GM18499 (cell line): ENCODE data around the gene KLF15.

Source experiments
- ATAC-seq: cut with Tn5 transposase; IDR thresholded peaks from one replicate; pipeline ENCODE4 v1.9.1; 2021; ENCODE audit warnings: moderate number of reproducible peaks; ENCODE audit not compliant: insufficient read depth, unreplicated experiment

KLF15 gene

DNA sequence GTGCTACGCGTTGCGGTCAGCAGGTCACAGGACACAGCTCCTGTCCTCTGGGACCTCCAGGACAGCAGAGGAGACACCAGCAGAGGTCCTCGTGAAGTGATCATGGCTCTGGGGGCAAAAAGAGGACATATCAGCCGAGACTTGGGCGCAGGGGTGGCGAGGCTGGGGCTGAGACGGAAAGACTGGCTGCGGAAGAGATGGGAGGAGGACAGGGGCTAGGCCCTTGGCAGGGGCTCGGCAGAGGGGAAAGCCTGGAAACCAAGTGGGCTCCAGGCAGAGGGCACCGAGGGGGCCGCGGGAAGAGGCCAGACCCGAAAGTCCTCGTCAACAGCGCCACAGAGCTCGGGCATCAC, 32.6 kb upstream of the KLF15 start:
- ATAC-seq: no peak

DNA sequence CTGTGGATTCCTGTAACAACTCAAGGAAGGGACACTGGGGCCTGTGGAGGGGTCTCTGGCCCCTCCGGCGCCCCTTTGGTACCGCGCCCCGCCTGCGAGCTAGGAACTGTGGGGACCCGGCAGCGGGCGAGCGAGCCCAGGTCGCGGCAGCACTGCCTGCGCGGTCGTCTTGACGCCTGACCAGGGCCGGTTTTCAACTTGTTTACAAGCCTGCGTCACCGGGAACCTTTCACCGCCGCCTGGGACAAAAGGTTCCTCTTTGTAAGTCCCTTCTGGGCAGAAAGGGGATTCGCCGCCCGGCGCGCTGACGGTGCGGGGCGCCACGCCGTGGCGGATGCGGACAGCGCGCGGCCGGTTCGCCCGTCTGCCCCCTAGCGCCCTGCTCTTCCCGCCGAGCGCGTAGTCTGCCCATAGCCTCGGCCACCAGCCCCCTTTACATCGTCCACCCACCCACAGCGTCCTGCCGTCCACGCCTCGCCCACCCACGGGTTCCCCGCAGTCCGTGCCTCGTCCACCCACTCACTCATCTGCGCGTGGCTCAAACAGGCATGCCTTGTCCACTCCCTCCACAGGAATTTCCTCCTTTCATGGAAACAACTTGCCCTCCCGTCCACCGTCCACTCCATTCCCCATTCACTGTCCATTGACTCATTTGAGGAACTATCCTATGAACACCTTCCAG, 32.0 kb upstream of the KLF15 start:
- ATAC-seq: no peak

DNA sequence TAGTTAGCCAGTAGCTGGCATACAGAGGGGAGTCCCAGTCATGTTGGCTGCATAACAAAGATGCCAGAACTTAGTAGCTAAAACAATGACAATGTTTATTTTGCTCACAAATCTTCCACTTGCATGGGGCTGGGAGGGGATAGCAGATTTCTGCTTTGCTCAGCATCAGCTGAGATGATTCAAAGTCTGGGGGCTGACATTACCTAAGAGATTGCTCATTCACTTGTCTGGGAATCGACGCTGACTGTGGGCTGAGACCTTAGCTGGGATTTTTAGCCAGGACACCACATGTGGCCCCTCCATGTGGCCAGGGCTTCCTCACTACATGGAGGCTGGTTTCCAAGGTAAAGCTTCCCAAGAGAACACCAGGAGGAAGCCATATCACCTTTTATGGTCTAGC, 24.8 kb upstream of the KLF15 start:
- no peak for ATAC-seq

DNA sequence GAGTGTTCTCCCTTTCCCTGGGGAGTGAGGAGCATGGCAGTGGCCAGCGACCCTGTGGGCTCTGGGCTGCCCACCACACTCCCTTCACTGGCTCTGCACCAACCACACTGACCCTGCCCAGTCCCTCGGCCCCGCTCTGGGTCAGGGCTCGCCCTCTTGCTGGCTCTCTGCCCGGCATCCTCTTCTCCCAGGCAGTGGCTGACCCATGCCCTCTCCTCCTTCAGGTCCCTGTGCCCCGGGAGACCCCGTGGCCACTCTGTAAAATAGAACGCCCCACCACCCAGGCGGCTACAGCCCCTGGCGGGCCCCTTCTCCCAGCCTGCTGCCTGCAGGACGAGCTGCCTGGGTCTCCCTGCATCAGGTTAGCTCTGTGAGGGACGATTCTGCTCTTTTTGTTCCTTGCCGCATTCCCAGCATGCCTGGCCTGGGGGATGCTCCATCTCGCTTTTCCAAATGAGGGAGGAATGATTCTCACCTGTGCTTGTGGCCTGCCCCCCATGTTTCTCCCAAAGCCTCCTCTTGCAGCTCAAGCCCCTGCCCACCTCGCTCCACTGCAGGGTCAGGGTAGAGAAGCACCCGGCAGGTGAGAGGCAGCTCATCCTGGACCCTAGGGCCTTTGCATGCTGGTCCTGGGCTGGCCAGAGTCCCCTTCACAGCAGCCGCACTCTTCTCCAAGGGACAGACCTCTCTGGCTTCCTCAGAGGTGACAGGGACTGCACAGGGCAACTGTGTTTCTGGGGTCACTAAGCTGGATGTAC, 23.0 kb upstream of the KLF15 start:
- no peak for ATAC-seq

DNA sequence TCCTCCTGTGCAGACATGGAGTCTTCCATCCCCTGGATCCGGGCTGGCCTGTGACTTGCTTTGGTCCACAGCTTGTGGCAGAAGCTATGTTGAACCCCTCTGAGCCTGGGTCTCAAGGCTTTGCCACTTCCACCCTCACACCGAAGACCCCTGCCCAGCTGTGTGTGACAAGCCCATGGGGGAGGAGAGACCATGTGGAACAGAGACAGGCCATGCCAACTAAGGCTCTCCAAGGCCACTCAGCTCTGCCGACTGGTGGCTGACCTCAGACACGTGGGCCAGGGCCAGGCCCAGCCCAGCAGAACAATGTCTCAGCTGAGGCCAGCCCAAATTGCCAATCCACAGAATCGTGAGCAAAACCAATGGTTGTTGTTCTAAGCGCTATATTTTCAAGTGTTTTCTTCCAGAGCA, 21.1 kb upstream of the KLF15 start:
- ATAC-seq: no peak

DNA sequence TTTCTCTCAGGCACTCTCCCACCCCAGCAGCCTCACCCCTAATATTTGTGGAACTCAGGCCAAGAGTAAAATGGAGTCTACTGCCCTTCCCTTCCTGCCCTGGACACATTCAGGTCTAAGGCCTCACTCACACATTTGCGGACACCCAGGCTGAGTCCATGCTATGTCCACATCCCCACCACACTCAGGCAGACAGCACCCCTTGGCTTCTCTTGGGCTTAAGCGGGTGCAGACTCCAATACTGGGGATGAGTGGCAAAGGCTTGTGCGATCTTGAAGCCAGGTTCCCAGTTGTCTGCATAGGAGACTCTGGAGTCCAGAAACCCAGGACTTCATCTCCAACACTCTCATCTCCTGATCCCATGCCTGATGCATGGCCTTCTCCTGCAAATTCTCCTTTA, 20.0 kb upstream of the KLF15 start:
- ATAC-seq: no peak

DNA sequence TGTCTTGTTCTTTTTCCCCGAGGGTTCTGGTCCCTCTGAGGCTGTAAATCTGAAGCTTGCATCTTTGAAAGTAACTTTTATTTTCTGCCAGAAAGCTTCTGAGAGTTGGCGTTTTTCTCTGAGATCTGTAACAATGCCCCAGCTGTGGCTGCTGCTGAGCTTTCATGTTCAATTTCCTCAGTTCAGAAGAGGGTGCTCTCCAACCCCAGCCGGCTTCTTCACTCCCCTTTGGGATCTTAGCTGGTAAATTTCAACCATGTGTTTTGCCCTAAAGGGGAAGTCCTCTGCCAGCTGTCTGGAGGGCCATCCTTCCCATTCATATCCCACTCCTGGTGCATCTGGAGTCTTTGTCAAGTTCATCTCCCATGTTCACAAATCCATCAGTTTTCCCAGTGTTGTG, 19.2 kb upstream of the KLF15 start:
- no peak for ATAC-seq

DNA sequence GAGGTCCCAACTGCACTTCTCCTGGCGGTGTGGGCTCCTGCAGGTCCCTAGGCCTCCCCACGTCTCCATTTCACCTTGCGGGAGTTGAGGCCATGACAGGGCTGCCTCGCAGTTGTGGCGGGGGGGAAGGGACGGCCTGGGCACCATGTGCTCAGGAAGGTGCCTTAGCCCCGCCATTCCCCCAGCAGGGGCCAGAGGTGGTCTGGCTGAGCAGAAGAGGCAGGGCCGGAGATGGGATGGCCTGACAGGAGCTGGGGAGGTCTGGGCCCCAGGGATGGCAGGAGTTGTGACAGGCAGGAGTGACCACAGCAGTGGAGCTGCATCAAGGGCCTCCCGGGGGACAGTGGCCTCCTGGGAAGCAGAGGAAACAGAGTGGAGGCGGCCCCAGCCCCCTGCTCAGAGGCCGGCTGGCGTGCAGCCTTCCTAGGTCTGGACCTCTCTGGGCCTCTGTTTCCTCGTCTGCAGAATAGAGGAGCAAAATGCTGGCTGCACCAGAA, 18.7 kb upstream of the KLF15 start:
- ATAC-seq: no peak

DNA sequence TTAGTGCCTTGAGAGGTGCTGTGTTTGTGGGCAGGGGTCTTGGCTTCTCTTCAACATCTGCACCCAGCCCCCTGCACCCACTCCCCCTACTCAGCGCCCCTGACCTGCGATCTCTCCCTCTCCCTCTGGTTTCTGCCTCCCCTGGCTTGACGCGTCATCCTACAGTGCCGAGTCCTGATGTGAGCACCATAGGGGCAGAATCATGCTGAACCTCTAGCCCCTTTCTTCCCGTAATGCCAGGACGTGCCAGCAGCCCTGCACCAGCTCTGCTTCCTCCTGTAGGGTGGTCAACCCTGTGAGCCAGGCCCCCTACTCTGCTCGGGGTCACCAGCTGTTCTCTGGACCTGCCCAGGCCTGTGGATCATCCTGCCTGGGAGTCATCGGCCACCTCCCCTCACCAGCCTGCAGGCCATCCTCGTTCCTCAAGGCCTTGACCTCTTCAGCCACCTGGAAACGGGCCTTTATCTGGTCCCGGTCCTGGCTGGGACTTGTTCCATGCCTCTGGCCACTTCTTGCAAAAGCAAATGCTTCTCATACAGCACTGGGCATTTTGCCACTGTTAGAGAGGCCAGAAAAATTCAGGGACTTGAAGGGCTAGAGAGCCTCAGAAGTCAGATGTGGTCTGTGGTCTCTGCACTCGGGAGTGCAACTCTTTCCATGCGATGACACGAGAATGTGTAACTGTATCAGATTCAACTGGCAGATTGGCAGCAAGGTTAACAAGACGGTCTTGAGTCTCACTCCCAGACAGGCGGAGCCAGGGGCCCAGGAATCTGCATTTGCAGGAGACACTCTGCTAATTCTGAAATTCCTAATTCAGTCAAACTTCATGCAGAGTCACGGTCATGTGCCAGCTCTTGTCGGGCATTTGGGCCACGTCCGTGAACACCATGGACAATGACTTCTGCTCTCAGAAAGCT, 16.7 kb upstream of the KLF15 start:
- ATAC-seq: no peak

DNA sequence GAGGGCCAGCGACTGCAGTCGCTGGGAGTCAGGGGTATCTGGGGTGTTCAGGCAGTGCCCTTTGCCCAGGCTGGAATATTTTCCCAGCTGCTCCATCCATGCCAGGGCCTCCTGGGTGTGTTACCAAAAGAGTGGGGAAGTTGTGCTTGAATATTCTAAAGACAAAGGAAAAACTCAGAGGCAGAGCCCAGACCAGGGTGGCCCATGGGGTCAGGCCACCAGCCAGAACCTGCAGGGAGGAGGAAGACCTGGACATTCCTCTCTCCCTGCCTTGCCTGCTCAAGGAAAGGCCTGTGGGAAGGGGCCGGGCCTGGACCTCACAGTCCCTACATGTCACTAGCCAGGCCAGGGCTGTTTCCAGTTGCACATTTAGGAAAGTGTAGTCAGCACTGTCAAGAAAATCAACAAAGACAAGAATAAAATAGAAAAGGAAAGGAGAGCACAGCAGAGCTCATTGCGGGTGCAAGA, 16.0 kb upstream of the KLF15 start:
- ATAC-seq: no peak

DNA sequence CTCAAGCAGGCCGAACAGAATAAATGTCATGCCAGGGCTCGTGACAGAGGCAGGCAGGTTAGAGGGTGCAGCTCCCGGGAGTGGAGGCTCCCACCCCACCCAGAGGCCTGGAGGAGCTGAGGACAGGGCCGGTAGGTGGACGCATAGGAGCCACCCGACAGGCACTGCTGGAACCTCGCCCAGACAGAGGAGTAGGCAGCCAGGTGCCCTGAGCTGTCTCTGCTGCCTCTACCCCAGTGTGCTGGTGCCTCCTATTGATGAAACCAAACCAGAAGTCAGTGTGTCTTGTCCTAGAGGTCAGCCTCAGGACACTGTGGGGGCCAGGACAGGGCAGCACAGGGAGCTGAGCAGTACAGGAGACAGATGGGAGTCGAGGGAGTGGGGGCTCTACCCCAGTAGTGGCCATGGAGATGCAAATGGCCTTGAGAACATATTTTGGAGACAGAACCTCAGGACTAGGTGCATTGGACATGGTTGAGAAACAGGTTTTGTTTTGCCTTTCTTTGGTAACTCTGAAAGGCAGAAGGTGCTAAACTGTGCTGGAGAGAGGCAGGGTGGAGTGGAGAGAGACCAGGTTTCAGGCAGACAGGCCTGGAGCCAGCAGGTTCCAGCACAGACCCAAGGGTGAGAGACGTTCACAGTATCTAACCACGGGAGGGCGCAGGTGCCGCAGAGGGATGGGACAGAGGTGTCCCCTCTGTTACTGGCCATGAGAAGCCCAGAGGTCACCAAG, 15.4 kb upstream of the KLF15 start:
- no peak for ATAC-seq

DNA sequence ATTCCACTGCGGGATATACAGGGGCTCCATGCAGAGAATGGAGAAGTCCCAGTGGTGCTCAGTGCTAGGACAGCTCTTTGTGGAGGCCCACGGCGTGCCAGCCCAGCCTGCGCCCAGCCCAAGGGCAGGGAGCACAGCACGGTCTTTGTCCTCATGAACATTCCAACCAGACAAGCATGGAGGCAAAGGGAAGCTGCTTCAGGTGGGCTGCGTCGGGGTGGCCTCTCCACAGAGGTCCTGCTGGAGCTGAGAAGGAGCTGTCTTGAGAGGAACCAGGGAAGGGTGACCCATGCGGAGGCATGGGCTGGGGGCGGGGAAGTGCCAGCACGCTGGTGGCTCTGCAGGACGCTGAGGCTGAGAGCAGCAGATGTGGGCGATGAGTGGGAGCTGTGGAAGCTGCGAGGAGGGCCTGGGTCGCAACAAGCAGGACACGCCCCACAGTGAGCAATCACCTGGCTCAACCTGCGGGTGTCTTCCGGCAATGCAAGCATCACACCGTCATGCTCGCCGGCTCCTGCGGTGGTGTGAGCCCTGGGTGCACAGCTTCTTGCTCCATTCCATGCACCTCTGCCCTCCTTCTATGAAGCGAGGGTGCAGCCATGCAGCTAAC, 14.0 kb upstream of the KLF15 start:
- ATAC-seq: no peak

DNA sequence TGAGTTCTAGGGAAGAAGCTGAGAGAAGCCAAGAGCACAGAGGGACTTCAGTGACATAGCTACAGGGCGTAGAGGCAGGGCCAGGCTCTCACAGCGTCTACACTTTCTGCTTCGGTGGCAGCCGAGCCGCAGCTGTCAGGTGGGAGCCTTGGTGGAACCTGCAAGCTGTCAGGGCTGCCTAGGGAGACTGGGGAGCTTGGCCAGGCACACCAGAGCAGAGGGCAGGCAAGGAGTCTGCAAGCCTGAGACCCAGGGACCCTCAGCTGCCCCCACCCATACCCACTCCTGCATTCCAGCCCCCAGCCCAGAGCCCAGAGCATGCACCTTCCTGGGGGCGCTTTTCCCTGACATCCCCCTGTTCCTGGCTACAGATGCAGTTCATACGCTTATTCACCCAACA, 13.4 kb upstream of the KLF15 start:
- no peak for ATAC-seq

DNA sequence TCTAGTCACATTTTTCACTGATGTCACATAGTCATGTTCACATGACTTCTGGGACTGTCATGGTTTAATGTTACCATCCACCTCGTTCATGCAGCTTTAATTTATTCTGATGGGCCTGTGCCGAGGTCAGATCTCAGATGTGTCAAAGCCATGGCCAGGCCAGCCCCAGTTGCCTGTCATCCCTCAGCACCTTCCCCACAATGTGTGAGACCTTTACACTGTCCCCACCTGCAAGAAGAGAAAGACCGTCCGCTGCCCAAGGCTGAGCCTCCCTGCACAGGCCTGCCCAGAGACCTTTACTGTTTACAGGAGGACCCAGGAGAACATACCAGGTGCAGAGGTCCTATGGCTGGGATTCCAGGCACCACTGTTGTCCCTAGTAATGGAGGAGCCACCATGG, 12.8 kb upstream of the KLF15 start:
- ATAC-seq: no peak

DNA sequence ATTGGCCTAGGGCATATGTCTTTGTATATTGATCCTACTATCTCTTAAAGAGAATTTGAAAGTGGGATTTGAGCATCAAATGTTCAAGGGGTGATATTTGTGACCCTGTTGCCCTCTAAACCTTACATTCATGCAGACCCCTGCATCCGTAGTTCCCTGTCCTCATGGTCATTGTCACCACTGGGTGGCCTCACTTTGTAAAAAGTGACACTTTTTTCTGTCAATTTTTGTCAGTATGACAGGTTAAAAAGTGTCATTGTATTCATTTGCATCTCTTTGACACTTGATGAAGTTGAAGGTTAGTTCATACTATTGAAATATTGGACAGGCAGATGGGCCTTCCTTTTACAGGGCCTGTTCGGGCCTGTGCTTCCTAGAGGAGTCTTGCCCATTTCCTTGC, 12.3 kb upstream of the KLF15 start:
- no peak for ATAC-seq

DNA sequence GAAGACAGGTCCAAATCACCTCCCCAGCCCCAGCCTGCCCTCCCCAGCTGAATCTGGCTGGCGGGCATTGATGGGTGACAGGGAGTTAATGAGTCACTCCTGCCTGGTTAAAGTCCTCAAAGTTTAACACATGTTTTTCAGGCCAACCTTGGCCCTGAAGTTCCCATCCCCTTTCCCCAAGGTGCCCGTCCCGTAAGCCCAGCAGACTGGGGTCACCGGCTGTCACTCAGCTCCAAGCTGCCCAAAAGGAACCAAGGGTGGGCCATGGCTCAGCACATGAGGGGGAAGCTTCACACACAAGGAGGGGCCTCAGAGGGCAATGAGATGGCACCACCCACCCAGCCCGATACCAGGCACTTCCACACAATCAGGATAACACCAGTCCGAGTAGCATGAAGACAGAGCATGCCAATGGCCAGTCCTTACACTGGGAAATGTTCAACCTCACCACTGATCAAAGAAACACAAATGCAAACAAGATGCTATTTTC, 10.2 kb upstream of the KLF15 start:
- ATAC-seq: no peak

DNA sequence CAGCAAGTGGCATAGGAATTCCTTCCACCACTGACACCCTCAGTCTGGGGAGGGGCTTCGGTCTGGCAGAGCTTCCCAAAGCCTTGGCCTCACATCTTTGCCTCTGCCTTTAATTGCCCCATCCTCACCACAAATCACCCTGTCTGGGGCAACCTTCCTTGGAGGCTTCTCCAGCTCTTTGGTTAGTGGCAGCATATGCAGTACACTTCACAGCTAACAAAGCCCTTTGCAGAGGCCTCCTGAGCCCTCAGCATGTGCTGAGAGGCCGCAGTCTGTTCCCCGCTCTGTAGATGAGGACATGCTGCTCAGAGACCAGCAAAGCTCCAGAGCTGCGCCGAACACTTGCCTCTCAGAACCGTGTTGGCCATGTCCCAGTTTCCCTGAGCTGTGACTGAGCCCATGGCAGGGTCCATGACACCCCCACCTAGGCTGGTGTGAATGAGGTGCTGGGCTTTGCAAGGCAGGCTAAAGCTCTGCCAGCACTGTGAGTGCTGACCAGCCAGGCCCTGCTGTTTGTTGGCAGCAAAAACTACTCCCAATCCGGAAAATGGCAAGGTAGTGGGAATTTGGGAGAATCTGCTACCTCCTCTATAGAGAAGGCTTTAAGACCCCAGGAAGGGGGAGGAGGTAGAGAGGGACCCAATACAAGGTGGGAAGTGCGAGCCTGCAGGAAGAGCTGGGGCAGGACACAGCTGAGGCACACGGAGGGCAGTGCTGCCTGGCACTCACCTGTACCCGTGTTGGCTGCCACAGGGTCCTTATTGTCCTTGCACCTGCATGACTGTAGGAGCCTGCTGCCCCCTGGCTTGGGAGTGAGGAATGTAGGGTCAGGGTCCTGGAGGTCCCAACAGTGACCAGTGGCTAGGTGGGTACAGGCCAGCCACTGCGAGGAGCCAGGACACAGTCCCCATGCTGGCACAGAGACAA, 8.4 kb upstream of the KLF15 start:
- no peak for ATAC-seq

DNA sequence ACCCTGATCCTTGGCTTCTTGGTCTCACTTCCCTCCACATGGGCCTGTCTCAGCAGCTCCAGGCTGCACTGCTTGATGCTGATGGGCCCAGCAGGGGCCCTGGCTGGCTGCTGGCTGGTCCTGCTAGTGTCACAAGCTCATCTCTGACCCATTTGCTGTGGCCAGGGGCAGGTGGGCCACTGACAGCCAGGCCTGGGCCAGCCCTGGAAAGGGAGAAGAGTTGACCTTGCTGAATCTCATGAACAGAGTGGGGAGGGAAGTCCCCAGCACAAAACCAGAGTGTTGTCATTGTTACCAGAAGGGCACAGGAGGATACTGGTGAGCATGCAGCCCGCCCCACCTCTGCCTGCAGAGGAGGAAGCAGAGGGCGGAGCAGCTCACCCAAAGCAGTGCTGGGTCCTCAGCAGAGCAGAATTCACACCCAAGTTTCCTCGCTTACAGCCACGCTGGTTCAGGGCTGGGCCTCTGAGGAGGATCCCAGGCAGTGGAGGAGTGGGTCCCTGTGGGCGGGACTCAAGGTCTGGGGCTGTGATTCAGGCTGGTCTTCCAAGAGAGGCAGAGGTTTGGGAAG, 7.6 kb upstream of the KLF15 start:
- ATAC-seq: no peak
